Gastrocnemius medialis (tissue), 4 donors: ENCODE measurements around the gene MYO1D. TPM values are rescaled to one million over a fixed set of nuclear protein-coding genes. Genes with fewer than 3 reads are reported as not detected.

Source experiments
- ATAC-seq, 2 donors: fragments of 150-250 bp; one replicate each; pipeline ENCODE4 v1.9.1; 2016
- DNase-seq, 2 donors: peaks; one replicate each; pipeline ENCODE4 v3.0.0-alpha.2; 2019
- H3K27ac ChIP-seq, 4 donors: fragments of 200-600 bp; sonication (generic); 1 replicate in 1 of 4; 2 replicates in 3 of 4; pipeline ENCODE4 v1.5.1; 2016 to 2018; ENCODE audit warnings: mild to moderate bottlenecking in 2 of 4, moderate library complexity in 1 of 4
- H3K27me3 ChIP-seq, 3 donors: fragments of 200-600 bp; sonication (generic) in 2 of 3; 1 replicate in 1 of 3; 2 replicates in 2 of 3; pipeline versions ENCODE4 v1.5.1 to v1.6.0; 2016 to 2019; ENCODE audit warnings: mild to moderate bottlenecking in 1 of 3, moderate library complexity in 1 of 3
- H3K36me3 ChIP-seq, 2 donors: fragments of 200-600 bp; sonication (generic) in 1 of 2; one replicate each; pipeline ENCODE4 v1.5.1; 2017 to 2018
- H3K4me1 ChIP-seq, 2 donors: fragments of 200-600 bp; sonication (generic) in 1 of 2; one replicate each; pipeline ENCODE4 v1.5.1; 2016 to 2017; ENCODE audit warnings: mild to moderate bottlenecking in 2 of 2
- H3K4me3 ChIP-seq, 4 donors: fragments of 200-600 bp; sonication (generic) in 3 of 4; 1 replicate in 1 of 4; 2 replicates in 3 of 4; pipeline ENCODE4 v1.5.1; 2016 to 2019; ENCODE audit warnings: mild to moderate bottlenecking in 2 of 4
- H3K9me3 ChIP-seq, 3 donors: fragments of 200-600 bp; sonication (generic) in 2 of 3; 1 replicate in 1 of 3; 2 replicates in 2 of 3; pipeline ENCODE4 v1.5.1; 2016 to 2019
- CTCF ChIP-seq, 5 experiments: fragments of 450-650 bp in 3 of 5; fragments of 200-600 bp in 2 of 5; sonication (generic) in 2 of 5; IDR thresholded peaks in 4 of 5; conservative IDR thresholded peaks in 1 of 5; 1 replicate in 4 of 5; 2 replicates in 1 of 5; pipeline ENCODE4 v1.5.1; 2016 to 2019; ENCODE audit warnings: antibody characterized with exemption in 5 of 5, mild to moderate bottlenecking in 3 of 5, moderate library complexity in 3 of 5
- POLR2A ChIP-seq, 2 donors: fragments of 450-650 bp; IDR thresholded peaks; one replicate each; pipeline ENCODE4 v1.6.1; 2017; ENCODE audit warnings: antibody characterized with exemption in 2 of 2, mild to moderate bottlenecking in 2 of 2, moderate library complexity in 2 of 2
- in situ Hi-C, 4 donors: fragments of 200-750 bp; cut with MboI; loops; one replicate each; pipeline versions ENCODE4 v1.15.0 to v1.8.0; 2017; ENCODE audit warnings: low sequenced_read_pairs in 4 of 4
- intact Hi-C: fragments of 100-400 bp; cut with DNase I; formaldehyde crosslinking; loops from one replicate; pipeline ENCODE4 v1.15.1; 2023; ENCODE audit warnings: low total_unique reads
- total RNA-seq, 4 donors: library from RNA; depleted of rRNA; stranded (reverse); fragments of >200 nt; gene quantifications; one replicate each; pipeline versions ENCODE4 v1.1.0 to v1.2.3, GENCODE V29; 2016

Gene MYO1D
- total RNA-seq, 4 donors from 2014 or later, result 5.8 to 20.1 (median 7.8) TPM

- Histone ChIP-seq H3K4me3 (no peak overlapping the region), H3K27ac (no peak overlapping the region), H3K4me1 (no peaks in the 10 kb centered on the region), H3K36me3 (no peaks in the 10 kb centered on the region), H3K27me3 (no peaks in the 10 kb centered on the region), H3K9me3 (no peaks in the 10 kb centered on the region)
- ATAC-seq, result no peak
- in situ Hi-C loops, result loop anchor here in 1 of 4 donors (10.0 kb wide), 1 partner anchor 129 kb away; no protein-coding TSS in a partner anchor
- TF ChIP-seq CTCF (IDR thresholded peaks at IDR 0.05 in 4 of 5, conservative IDR thresholded peaks at IDR 0.05 in 1 of 5) (no peak), POLR2A (IDR thresholded peaks at IDR 0.05) (no peak)
- no peak for DNase-seq
- intact Hi-C loops, result loop anchor here (10.0 kb wide), 1 partner anchor 129 kb away; no protein-coding TSS in a partner anchor
Observed at GRCh38 chr17:32914181-32914580, 37.3 kb upstream of the MYO1D start.

- H3K27ac ChIP-seq, result no peak overlapping the region
- intact Hi-C loops (loop anchor here (10.0 kb wide), 1 partner anchor 129 kb away; no protein-coding TSS in a partner anchor), in situ Hi-C loops (loop anchor here in 1 of 4 donors (10.0 kb wide), 1 partner anchor 129 kb away; no protein-coding TSS in a partner anchor)
- H3K4me3 ChIP-seq, result no peak overlapping the region
- H3K4me1 ChIP-seq, result no peaks in the 10 kb centered on the region
- ATAC-seq (no peak), DNase-seq (no peak)
- no peaks in the 10 kb centered on the region for H3K27me3 ChIP-seq
- no peaks in the 10 kb centered on the region for H3K9me3 ChIP-seq
- no peaks in the 10 kb centered on the region for H3K36me3 ChIP-seq
- no peak for TF ChIP-seq POLR2A (IDR thresholded peaks at IDR 0.05)
- TF ChIP-seq CTCF (IDR thresholded peaks at IDR 0.05 in 4 of 5, conservative IDR thresholded peaks at IDR 0.05 in 1 of 5), result no peak
Observed at GRCh38 chr17:32913593-32913992, 36.7 kb upstream of the MYO1D start.

- intact Hi-C loops (loop anchor here (10.0 kb wide), 1 partner anchor 128 kb away; no protein-coding TSS in a partner anchor), in situ Hi-C loops (loop anchor here in 1 of 4 donors (10.0 kb wide), 1 partner anchor 128 kb away; no protein-coding TSS in a partner anchor)
- DNase-seq, result no peak
- Histone ChIP-seq H3K36me3 (no peaks in the 10 kb centered on the region), H3K4me3 (no peak overlapping the region), H3K9me3 (no peaks in the 10 kb centered on the region), H3K27ac (no peak overlapping the region), H3K27me3 (no peaks in the 10 kb centered on the region), H3K4me1 (no peaks in the 10 kb centered on the region)
- no peak for TF ChIP-seq POLR2A (IDR thresholded peaks at IDR 0.05)
- TF ChIP-seq CTCF (IDR thresholded peaks at IDR 0.05 in 4 of 5, conservative IDR thresholded peaks at IDR 0.05 in 1 of 5), result no peak
- peak in 1 of 2 donors; percentile 27 for ATAC-seq
Observed at GRCh38 chr17:32912218-32912897, 35.4 kb upstream of the MYO1D start.

- Histone ChIP-seq H3K4me1 (no peaks in the 10 kb centered on the region), H3K27ac (no peak overlapping the region), H3K4me3 (no peak overlapping the region), H3K27me3 (no peaks in the 10 kb centered on the region), H3K36me3 (no peaks in the 10 kb centered on the region), H3K9me3 (no peaks in the 10 kb centered on the region)
- ATAC-seq (no peak), DNase-seq (no peak)
- intact Hi-C loops, result loop anchor here (10.0 kb wide), 1 partner anchor 126 kb away; no protein-coding TSS in a partner anchor
- in situ Hi-C loops, result loop anchor here in 1 of 4 donors (10.0 kb wide), 1 partner anchor 126 kb away; no protein-coding TSS in a partner anchor
- TF ChIP-seq POLR2A (IDR thresholded peaks at IDR 0.05) (no peak), CTCF (IDR thresholded peaks at IDR 0.05 in 4 of 5, conservative IDR thresholded peaks at IDR 0.05 in 1 of 5) (no peak)
Observed at GRCh38 chr17:32910769-32911168, 33.8 kb upstream of the MYO1D start.
